ENCODE results near the gene ITSN1. TPM values are rescaled to one million over a fixed set of nuclear protein-coding genes. Genes with fewer than 3 reads are reported as not detected.

Gene ITSN1
- total and polyA plus RNA-seq, 2 of the 13 experiments (the other 11 are each of a cell fraction or from before 2014, with no cell fraction given): 26.1 to 33.8 TPM

DNA sequence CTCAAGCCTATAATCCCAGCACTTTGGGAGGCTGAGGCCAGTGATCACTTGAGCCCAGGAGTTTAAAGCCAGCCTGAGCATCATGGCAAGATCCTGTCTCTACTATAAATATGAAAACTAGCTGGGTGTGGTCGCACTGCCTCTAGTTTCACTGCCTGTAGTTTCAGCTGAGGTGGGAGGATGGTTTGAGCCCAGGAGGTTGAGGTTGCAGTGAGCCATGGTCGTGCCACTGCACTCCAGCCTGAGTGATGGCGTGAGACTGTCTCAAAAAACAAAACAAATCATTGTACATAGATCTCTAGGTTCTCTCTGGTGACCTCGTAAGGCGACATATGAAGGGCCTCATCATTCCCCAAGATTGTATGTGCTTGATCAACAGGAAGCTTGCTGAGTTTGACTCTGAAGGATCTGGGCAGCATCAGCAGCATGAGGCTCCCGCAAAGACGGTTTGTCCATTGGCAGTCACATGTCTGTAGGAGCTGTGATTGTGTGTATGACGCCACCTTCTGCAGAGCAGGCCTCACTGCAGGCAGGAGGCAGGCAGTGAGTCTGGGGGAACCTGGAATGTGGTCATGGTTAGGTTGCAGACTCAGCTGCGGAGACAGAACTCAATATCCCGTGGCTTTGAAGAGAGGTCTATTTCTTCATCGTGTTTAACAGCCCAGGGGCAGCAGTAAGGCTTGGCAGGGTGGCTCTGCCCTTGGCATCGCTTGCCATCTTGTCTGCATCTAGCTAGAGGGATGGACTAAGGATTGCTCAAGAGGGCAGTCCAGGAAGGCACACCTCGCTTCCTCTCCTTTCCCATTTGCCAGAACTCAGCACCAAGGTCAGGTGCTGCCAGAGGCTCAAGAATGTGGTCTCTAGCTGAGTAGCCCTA, 259.3 kb downstream of the ITSN1 start:
- Histone ChIP-seq H3K79me2 (ENCODE audit: insufficient read depth, low read length) (no peaks in the 10 kb centered on the region), H2AFZ (ENCODE audit: low read length) (no peak overlapping the region), H3K36me3 (replicated peaks in 1 of 2; ENCODE audit: control insufficient read depth in 1 of 2, insufficient read depth in 2 of 2, low read length in 2 of 2) (peaks cover 11 to 41% of the 10 kb centered on the region in 2 experiments; a peak in 4 of 5 replicates), H4K20me1 (ENCODE audit: insufficient read depth, low read length) (no peaks in the 10 kb centered on the region), H3K4me3 (replicated peaks in 1 of 3; ENCODE audit: insufficient read depth in 1 of 3, low read depth in 2 of 3, low read length in 3 of 3) (no peak overlapping the region), H3K27ac (ENCODE audit: extremely low read length, insufficient read depth, low read length) (no peak overlapping the region), H3K4me2 (ENCODE audit: low read depth, low read length) (no peak overlapping the region), H3K9me3 (ENCODE audit: low read length) (no peaks in the 10 kb centered on the region), H3K9ac (ENCODE audit: insufficient read depth, low read depth, low read length) (no peak overlapping the region), H3K4me1 (ENCODE audit: insufficient read depth, low read length) (no peaks in the 10 kb centered on the region), H3K27me3 (ENCODE audit: control insufficient read depth in 1 of 2, insufficient read depth in 2 of 2, low read length in 2 of 2) (no peaks in the 10 kb centered on the region)
- ChIA-PET POLR2A (no interaction called here), CTCF (ENCODE audit: low intra/inter-chr PET ratio, low total read pairs) (no interaction called here)
- FAIRE-seq: no peak
- BruUV-seq (replicated peaks): no TSS peak
- 85% methylated on average over 9 of the region's 13 CpGs for WGBS (ENCODE audit: low lambda C conversion rate)
- intact Hi-C loops (cut with micrococcal nuclease; ENCODE audit: unreplicated experiment): no loop called here
- in situ Hi-C loops (cut with HindIII; ENCODE audit: extremely low pct_ligation_motif_present, low pct_unique_long_range_greater_than_20kb): no loop called here
- TF ChIP-seq STAG1 (CRISPR knock-in tag; IDR thresholded peaks at IDR 0.05) (peak; percentile 58), ZMYM4 (CRISPR knock-in tag; IDR thresholded peaks at IDR 0.05) (peak; percentile 43; the same call in 1 of the 2 replicates), ZFP41 (CRISPR knock-in tag; IDR thresholded peaks at IDR 0.05; ENCODE audit: borderline replicate concordance) (no peak), RFXANK (CRISPR knock-in tag; IDR thresholded peaks at IDR 0.05) (no peak), ZNF776 (CRISPR knock-in tag; IDR thresholded peaks at IDR 0.05) (0 out of 2 replicates have a peak, but pooled peaks have one; percentile 40), PAX8 (CRISPR knock-in tag; IDR thresholded peaks at IDR 0.05; ENCODE audit: borderline replicate concordance) (no peak), RAD21 (CRISPR knock-in tag; IDR thresholded peaks at IDR 0.05) (0 out of 2 replicates have a peak, but pooled peaks have one; percentile 17), ZNF556 (CRISPR knock-in tag; IDR thresholded peaks at IDR 0.05; ENCODE audit: borderline replicate concordance) (no peak), TSC22D2 (CRISPR knock-in tag; IDR thresholded peaks at IDR 0.05; ENCODE audit: borderline replicate concordance) (no peak)
- TF ChIP-seq, protein P1, sequence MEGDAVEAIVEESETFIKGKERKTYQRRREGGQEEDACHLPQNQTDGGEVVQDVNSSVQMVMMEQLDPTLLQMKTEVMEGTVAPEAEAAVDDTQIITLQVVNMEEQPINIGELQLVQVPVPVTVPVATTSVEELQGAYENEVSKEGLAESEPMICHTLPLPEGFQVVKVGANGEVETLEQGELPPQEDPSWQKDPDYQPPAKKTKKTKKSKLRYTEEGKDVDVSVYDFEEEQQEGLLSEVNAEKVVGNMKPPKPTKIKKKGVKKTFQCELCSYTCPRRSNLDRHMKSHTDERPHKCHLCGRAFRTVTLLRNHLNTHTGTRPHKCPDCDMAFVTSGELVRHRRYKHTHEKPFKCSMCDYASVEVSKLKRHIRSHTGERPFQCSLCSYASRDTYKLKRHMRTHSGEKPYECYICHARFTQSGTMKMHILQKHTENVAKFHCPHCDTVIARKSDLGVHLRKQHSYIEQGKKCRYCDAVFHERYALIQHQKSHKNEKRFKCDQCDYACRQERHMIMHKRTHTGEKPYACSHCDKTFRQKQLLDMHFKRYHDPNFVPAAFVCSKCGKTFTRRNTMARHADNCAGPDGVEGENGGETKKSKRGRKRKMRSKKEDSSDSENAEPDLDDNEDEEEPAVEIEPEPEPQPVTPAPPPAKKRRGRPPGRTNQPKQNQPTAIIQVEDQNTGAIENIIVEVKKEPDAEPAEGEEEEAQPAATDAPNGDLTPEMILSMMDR (CRISPR knock-in tag; IDR thresholded peaks at IDR 0.05): peak; percentile 61
- TF ChIP-seq, protein P2, sequence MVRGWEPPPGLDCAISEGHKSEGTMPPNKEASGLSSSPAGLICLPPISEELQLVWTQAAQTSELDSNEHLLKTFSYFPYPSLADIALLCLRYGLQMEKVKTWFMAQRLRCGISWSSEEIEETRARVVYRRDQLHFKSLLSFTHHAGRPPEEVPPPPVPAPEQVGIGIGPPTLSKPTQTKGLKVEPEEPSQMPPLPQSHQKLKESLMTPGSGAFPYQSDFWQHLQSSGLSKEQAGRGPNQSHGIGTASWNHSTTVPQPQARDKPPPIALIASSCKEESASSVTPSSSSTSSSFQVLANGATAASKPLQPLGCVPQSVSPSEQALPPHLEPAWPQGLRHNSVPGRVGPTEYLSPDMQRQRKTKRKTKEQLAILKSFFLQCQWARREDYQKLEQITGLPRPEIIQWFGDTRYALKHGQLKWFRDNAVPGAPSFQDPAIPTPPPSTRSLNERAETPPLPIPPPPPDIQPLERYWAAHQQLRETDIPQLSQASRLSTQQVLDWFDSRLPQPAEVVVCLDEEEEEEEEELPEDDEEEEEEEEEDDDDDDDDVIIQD (CRISPR knock-in tag; IDR thresholded peaks at IDR 0.05; ENCODE audit: low read depth): peak; percentile 58; the same call in 1 of the 2 replicates
- TF ChIP-seq, protein P3, sequence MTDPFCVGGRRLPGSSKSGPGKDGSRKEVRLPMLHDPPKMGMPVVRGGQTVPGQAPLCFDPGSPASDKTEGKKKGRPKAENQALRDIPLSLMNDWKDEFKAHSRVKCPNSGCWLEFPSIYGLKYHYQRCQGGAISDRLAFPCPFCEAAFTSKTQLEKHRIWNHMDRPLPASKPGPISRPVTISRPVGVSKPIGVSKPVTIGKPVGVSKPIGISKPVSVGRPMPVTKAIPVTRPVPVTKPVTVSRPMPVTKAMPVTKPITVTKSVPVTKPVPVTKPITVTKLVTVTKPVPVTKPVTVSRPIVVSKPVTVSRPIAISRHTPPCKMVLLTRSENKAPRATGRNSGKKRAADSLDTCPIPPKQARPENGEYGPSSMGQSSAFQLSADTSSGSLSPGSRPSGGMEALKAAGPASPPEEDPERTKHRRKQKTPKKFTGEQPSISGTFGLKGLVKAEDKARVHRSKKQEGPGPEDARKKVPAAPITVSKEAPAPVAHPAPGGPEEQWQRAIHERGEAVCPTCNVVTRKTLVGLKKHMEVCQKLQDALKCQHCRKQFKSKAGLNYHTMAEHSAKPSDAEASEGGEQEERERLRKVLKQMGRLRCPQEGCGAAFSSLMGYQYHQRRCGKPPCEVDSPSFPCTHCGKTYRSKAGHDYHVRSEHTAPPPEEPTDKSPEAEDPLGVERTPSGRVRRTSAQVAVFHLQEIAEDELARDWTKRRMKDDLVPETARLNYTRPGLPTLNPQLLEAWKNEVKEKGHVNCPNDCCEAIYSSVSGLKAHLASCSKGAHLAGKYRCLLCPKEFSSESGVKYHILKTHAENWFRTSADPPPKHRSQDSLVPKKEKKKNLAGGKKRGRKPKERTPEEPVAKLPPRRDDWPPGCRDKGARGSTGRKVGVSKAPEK (CRISPR knock-in tag; IDR thresholded peaks at IDR 0.05; ENCODE audit: borderline replicate concordance): no peak
- TF ChIP-seq, protein P4, sequence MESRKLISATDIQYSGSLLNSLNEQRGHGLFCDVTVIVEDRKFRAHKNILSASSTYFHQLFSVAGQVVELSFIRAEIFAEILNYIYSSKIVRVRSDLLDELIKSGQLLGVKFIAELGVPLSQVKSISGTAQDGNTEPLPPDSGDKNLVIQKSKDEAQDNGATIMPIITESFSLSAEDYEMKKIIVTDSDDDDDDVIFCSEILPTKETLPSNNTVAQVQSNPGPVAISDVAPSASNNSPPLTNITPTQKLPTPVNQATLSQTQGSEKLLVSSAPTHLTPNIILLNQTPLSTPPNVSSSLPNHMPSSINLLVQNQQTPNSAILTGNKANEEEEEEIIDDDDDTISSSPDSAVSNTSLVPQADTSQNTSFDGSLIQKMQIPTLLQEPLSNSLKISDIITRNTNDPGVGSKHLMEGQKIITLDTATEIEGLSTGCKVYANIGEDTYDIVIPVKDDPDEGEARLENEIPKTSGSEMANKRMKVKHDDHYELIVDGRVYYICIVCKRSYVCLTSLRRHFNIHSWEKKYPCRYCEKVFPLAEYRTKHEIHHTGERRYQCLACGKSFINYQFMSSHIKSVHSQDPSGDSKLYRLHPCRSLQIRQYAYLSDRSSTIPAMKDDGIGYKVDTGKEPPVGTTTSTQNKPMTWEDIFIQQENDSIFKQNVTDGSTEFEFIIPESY (CRISPR knock-in tag; IDR thresholded peaks at IDR 0.05): peak; percentile 58
- peak; percentile 88 for ATAC-seq
- peak; percentile 20 for DNase-seq (ENCODE audit: low spot score)
